ENCODE measurements around the gene EYA4.

EYA4 gene

GRCh38 chr6:133567636-133568035, 326.5 kb downstream of the EYA4 start:
- Histone ChIP-seq H3K9ac (ENCODE audit: insufficient read length, low read depth) (no peak overlapping the region), H3K27me3 (ENCODE audit: insufficient read depth, insufficient read length) (no peaks in the 10 kb centered on the region), H3K9me3 (ENCODE audit: insufficient read depth, low read length) (no peaks in the 10 kb centered on the region), H3K4me3 (ENCODE audit: insufficient read length, low read depth) (no peak overlapping the region), H3K36me3 (ENCODE audit: insufficient read depth, insufficient read length, low read length) (no peaks in the 10 kb centered on the region), H3K4me1 (ENCODE audit: insufficient read depth, insufficient read length) (peaks cover 2% of the 10 kb centered on the region)
- DNase-seq (ENCODE audit: low read depth, low spot score), result no peak
- TF ChIP-seq ZNF274 (IDR thresholded peaks at IDR 0.05; ENCODE audit: low read depth, low read length), result no peak

- TF ChIP-seq ZNF274 (IDR thresholded peaks at IDR 0.05; ENCODE audit: low read depth, low read length) (no peak), YY1 (IDR thresholded peaks at IDR 0.05; ENCODE audit: insufficient read depth, insufficient read length) (no peak), SUZ12 (IDR thresholded peaks at IDR 0.05; ENCODE audit: extremely low read depth, insufficient read depth, insufficient read length) (no peak)
- H3K9ac ChIP-seq (ENCODE audit: insufficient read length, low read depth), result peak overlapping the region; percentile 24
- H3K4me3 ChIP-seq (ENCODE audit: insufficient read length, low read depth), result peak overlapping the region; percentile 31
- no peaks in the 10 kb centered on the region for H3K9me3 ChIP-seq (ENCODE audit: insufficient read depth, low read length)
- no peaks in the 10 kb centered on the region for H3K27me3 ChIP-seq (ENCODE audit: insufficient read depth, insufficient read length)
- H3K4me1 ChIP-seq (ENCODE audit: insufficient read depth, insufficient read length), result peaks cover 2% of the 10 kb centered on the region
- peak; percentile 33 for DNase-seq (ENCODE audit: low read depth, low spot score)
- no peaks in the 10 kb centered on the region for H3K36me3 ChIP-seq (ENCODE audit: insufficient read depth, insufficient read length, low read length)
These were observed 328.1 kb downstream of the EYA4 start for GRCh38 chr6:133568970-133569889.

GRCh38 chr6:133571681-133572080, 330.5 kb downstream of the EYA4 start:
- H3K27me3 ChIP-seq (ENCODE audit: insufficient read depth, insufficient read length), result no peaks in the 10 kb centered on the region
- H3K9ac ChIP-seq (ENCODE audit: insufficient read length, low read depth), result no peak overlapping the region
- no peak overlapping the region for H3K4me3 ChIP-seq (ENCODE audit: insufficient read length, low read depth)
- DNase-seq (ENCODE audit: low read depth, low spot score), result no peak
- H3K4me1 ChIP-seq (ENCODE audit: insufficient read depth, insufficient read length), result peaks cover 2% of the 10 kb centered on the region
- TF ChIP-seq ZNF274 (IDR thresholded peaks at IDR 0.05; ENCODE audit: low read depth, low read length) (no peak), YY1 (IDR thresholded peaks at IDR 0.05; ENCODE audit: insufficient read depth, insufficient read length) (no peak)
- no peaks in the 10 kb centered on the region for H3K36me3 ChIP-seq (ENCODE audit: insufficient read depth, insufficient read length, low read length)
- no peaks in the 10 kb centered on the region for H3K9me3 ChIP-seq (ENCODE audit: insufficient read depth, low read length)

- H3K9me3 ChIP-seq (ENCODE audit: insufficient read depth, low read length), result no peaks in the 10 kb centered on the region
- DNase-seq (ENCODE audit: low read depth, low spot score), result no peak
- no peaks in the 10 kb centered on the region for H3K27me3 ChIP-seq (ENCODE audit: insufficient read depth, insufficient read length)
- no peaks in the 10 kb centered on the region for H3K4me1 ChIP-seq (ENCODE audit: insufficient read depth, insufficient read length)
- H3K36me3 ChIP-seq (ENCODE audit: insufficient read depth, insufficient read length, low read length), result no peaks in the 10 kb centered on the region
- no peak overlapping the region for H3K9ac ChIP-seq (ENCODE audit: insufficient read length, low read depth)
- no peak overlapping the region for H3K4me3 ChIP-seq (ENCODE audit: insufficient read length, low read depth)
- TF ChIP-seq SUZ12 (IDR thresholded peaks at IDR 0.05; ENCODE audit: extremely low read depth, insufficient read depth, insufficient read length), result no peak
- no peak for TF ChIP-seq YY1 (IDR thresholded peaks at IDR 0.05; ENCODE audit: insufficient read depth, insufficient read length)
- no peak for TF ChIP-seq ZNF274 (IDR thresholded peaks at IDR 0.05; ENCODE audit: low read depth, low read length)
These were observed 336.7 kb downstream of the EYA4 start for GRCh38 chr6:133577851-133578250.

Data from NT2/D1 (cell line).